Measurements from ENCODE around the gene ARHGAP22.

DNA sequence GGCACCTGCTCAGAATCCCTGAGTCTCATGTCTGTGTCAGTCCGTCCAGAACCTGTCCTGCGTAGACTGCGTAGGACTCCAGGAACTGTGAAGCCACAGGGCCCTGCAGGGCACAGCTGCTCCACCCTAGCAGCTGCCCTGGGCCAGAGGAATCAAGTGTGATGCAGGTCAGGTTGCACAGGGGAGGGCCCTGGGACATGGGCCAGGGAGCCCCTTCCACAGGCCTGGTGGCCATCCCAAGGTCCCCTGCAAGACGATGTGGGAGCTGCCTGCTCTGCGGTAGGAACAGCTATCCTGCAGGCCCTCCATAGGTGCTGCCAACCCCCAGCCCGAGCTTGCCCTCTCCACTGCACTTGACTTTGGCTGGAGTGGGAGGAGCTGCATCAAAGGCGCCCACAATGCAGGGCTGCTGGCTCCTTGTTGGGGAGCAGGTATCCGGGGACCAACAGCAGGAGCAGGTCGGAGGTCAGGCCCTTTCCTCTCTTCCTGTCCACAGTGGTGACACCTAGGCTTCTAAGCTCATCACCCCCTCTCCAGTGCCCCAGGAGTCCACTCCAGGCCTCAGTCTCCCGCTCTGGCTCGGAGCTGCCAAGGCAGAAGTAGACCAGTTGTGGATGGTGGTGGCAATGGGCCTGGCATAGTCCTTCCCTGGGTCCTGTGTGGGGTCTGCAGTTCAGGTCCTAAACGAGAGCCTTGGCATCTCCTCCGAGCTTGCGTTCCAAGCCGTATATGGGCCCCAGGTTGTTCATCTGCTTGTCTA lies 149.3 kb downstream of the ARHGAP22 start:
- TF ChIP-seq CTCF (IDR thresholded peaks at IDR 0.05; ENCODE audit: poor library complexity, severe bottlenecking) = no peak
- TF ChIP-seq SMC3 (conservative IDR thresholded peaks at IDR 0.05; ENCODE audit: poor library complexity) = no peak
- TF ChIP-seq EP300 (conservative IDR thresholded peaks at IDR 0.05; ENCODE audit: poor library complexity, severe bottlenecking) = no peak

All from neural cell (in vitro differentiated cells).